Activated CD4-positive, alpha-beta memory T cell treated with anti-CD3 and anti-CD28 coated beads for 36 hours (primary cell): Measurements from ENCODE around the gene EARS2. TPM values are rescaled to one million over a fixed set of nuclear protein-coding genes. Genes with fewer than 3 reads are reported as not detected.
"Not testable (repeated sequence)": the region's sequence is repeated elsewhere in the genome, so short reads cannot be mapped to it uniquely, and the experiment has no call there.

ENCODE experiments used
- CTCF ChIA-PET: fragments of 350-600 bp; sonication (Branson Sonifier 250); formaldehyde crosslinking; loops from one replicate; lab custom pipeline; 2021; ENCODE audit warnings: antibody characterized with exemption, inconsistent platforms; lab: Charles Lee
- POLR2A ChIA-PET: fragments of 350-600 bp; sonication (Branson Sonifier 250); formaldehyde crosslinking; loops from one replicate; lab custom pipeline; 2021; ENCODE audit warnings: antibody characterized with exemption; lab: Charles Lee
- DNase-seq: peaks from one replicate; pipeline ENCODE4 v3.0.0-alpha.2; 2020
- H3K27ac Mint-ChIP-seq: one replicate; pipeline ENCODE4 v1.8.0; 2021; ENCODE audit warnings: mixed read lengths
- H3K27me3 Mint-ChIP-seq: one replicate; pipeline ENCODE4 v1.8.0; 2021; ENCODE audit warnings: mixed read lengths
- H3K36me3 Mint-ChIP-seq: one replicate; pipeline ENCODE4 v1.8.0; 2021; ENCODE audit warnings: mixed read lengths
- H3K4me1 Mint-ChIP-seq: one replicate; pipeline ENCODE4 v1.8.0; 2021; ENCODE audit warnings: low read depth, mixed read lengths
- H3K4me3 Mint-ChIP-seq: one replicate; pipeline ENCODE4 v1.8.0; 2021; ENCODE audit warnings: mild to moderate bottlenecking, mixed read lengths
- H3K9me3 Mint-ChIP-seq: one replicate; pipeline ENCODE4 v1.8.0; 2021; ENCODE audit warnings: mixed read lengths
- intact Hi-C: fragments of 100-400 bp; cut with micrococcal nuclease; formaldehyde crosslinking; loops from one replicate; pipeline ENCODE4 v1.15.1; 2023
- total RNA-seq, 2 experiments: library from RNA; stranded (reverse); gene quantifications; one replicate each; pipeline ENCODE4 v1.2.3, GENCODE V29; 2021

EARS2 gene
- total RNA-seq, 2 experiments from 2014 or later = 21.6 to 23.6 TPM

DNA sequence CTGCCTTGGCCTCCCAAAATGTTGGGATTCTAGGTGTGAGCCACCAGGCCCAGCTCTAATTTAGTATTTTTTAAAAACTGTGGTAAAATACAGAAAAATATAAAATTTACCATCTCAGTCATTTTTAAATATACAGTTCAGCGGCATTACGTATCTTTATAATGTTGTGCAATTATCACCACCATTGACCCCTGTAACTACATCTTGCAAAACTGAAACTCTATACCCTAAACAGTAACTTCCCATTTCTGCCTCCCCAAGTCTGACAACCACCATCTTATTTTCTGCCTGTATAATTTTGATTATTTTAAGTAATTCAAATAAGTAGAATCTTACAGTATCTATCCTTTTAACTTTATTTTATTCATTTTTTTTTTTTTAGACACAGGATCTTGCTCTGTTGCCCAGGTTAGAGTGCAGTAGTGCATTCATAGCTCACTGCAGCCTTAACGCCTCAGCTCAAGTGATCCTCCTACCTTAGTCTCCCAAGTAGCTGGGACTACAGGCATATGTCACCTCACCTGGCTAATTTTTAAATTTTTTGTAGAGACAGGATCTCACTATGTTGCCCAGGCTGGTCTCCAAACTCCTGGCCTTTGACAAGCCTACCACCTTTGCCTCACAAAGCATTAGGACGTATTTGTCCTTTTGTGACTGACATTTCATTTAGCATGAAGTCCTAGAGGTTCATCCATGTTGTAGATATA lies 36.0 kb downstream of the EARS2 start:
- peaks cover 43% of the 10 kb centered on the region for H3K36me3 Mint-ChIP-seq
- peaks cover 9% of the 10 kb centered on the region for H3K4me1 Mint-ChIP-seq
- no peaks in the 10 kb centered on the region for H3K9me3 Mint-ChIP-seq
- ChIA-PET POLR2A (no interaction called here), CTCF (interaction anchor here (0.8 kb wide), 1 partner anchor 16 kb away, joined by 3 read pairs; no protein-coding TSS in a partner anchor)
- no peak overlapping the region for H3K4me3 Mint-ChIP-seq
- no peak overlapping the region for H3K27ac Mint-ChIP-seq
- intact Hi-C loops = no loop called here
- no peaks in the 10 kb centered on the region for H3K27me3 Mint-ChIP-seq
- DNase-seq = no peak

DNA sequence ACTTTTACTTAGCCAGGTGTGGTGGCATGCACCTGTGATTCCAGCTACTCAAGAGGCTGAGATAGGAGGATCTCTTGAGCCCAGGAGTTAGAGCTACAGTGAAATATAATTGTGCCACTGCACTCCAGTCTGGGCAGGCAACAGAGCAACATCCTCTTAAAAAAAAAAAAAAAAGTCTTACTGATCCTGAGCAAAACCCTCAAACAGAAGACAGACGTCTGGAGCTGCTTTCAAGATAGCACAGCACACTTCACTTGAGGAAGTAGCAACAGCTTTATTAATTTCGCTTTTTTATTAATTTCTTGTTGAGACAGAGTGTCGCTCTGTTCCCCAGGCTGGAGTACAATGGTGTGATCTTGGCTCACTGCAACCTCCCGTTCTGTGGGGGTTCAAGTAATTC lies 36.6 kb downstream of the EARS2 start:
- Mint-ChIP-seq H3K4me3 (no peak overlapping the region), H3K9me3 (no peaks in the 10 kb centered on the region), H3K36me3 (peaks cover 44% of the 10 kb centered on the region), H3K4me1 (peaks cover 15% of the 10 kb centered on the region), H3K27me3 (no peaks in the 10 kb centered on the region), H3K27ac (no peak overlapping the region)
- POLR2A ChIA-PET = no interaction called here
- DNase-seq = no peak
- CTCF ChIA-PET = no interaction called here
- intact Hi-C loops = no loop called here

DNA sequence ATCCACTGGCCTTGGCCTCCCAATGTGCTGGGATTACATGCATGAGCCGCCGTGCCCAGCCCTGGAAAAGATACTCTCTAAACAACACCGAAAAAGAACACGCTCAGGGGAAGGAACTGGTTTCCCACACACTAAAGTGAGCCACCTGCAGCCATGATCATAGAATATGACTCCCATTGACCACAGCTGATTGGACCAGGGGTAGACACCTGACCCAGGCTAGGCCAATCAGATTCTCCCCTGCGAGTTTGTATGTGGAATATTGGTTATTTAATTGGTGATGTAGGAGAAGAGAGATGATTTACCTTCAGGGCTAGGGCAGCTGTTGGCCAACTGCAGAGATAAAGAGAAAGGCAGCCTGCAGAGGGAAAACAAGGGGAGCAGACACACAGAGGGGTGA lies 37.9 kb downstream of the EARS2 start:
- ChIA-PET POLR2A (no interaction called here), CTCF (no interaction called here)
- Mint-ChIP-seq H3K4me3 (no peak overlapping the region), H3K27me3 (no peaks in the 10 kb centered on the region), H3K36me3 (peaks cover 37% of the 10 kb centered on the region), H3K4me1 (peaks cover 26% of the 10 kb centered on the region), H3K27ac (no peak overlapping the region), H3K9me3 (no peaks in the 10 kb centered on the region)
- DNase-seq = no peak
- intact Hi-C loops = no loop called here

DNA sequence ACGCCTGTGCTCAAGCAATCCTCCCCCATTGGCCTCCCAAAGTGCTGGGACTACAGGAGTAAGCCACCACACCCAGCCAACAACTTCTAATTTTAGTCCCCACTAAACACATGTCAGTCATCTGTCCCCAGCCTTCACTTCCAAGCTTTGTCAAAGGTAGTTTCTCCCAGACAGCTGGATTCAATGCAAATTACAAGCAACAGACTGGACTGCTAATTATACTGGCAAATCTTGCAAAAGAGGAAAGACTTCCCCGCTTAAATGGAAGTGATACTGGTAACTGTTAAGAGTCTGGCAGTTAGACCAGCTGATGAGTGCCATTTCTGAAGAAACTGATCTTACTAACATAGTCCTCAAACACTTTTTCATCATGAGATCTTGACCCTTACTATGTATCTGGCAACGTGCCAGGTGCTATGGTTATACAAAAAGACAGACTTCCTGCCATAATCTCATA lies 38.7 kb downstream of the EARS2 start:
- no peak overlapping the region for H3K27ac Mint-ChIP-seq
- POLR2A ChIA-PET = no interaction called here

DNA sequence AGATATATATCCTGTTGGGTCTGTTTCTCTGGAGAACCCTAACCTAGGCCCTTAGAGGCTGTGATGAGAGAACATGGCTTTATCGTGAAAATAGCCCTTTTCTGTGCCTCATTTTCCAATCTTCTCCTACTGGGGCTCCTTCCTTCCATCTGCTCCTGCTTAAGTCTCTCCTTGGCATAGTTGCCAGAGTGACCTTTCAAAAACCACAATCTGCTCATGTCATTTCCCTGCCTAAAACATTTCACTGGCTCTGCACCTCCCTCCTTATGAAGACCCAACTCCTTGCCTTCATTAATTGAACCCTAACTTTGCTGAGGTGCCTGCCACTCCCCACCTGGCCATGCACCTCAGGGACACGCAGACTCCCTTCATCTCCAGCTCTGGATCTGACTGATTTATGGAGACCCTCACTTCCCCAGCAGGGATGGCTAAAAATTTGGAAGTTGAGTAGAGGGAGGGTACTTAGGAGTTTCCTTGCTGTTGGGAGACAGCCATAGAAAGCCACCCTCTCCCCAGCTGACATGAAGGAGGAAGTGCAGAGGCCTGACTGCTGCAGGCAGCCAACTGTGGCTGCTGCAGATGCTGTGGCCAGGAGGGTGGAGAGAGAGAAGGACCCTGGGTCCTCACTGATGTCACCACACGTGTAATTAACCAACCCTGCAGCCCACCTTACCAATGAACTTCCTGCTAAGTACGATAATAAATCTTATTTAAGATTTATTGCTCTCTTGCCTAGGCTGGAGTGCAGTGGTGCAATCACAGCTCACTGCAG lies 40.6 kb downstream of the EARS2 start:
- CTCF ChIA-PET = no interaction called here
- no peaks in the 10 kb centered on the region for H3K27me3 Mint-ChIP-seq
- no peaks in the 10 kb centered on the region for H3K9me3 Mint-ChIP-seq
- intact Hi-C loops = no loop called here
- H3K4me3 Mint-ChIP-seq = no peak overlapping the region
- H3K36me3 Mint-ChIP-seq = peaks cover 14% of the 10 kb centered on the region
- no peak overlapping the region for H3K27ac Mint-ChIP-seq
- DNase-seq = no peak
- POLR2A ChIA-PET = no interaction called here
- H3K4me1 Mint-ChIP-seq = peaks cover 32% of the 10 kb centered on the region

More for the DNA sequence above, 38.7 kb downstream of the EARS2 start:
- Mint-ChIP-seq H3K4me3 (no peak overlapping the region), H3K4me1 (peaks cover 32% of the 10 kb centered on the region), H3K36me3 (peaks cover 30% of the 10 kb centered on the region), H3K9me3 (no peaks in the 10 kb centered on the region), H3K27me3 (no peaks in the 10 kb centered on the region)
- CTCF ChIA-PET = interaction anchor here (0.7 kb wide), 1 partner anchor 10 kb away, joined by 3 read pairs; no protein-coding TSS in a partner anchor
- intact Hi-C loops = no loop called here
- no peak for DNase-seq

DNA sequence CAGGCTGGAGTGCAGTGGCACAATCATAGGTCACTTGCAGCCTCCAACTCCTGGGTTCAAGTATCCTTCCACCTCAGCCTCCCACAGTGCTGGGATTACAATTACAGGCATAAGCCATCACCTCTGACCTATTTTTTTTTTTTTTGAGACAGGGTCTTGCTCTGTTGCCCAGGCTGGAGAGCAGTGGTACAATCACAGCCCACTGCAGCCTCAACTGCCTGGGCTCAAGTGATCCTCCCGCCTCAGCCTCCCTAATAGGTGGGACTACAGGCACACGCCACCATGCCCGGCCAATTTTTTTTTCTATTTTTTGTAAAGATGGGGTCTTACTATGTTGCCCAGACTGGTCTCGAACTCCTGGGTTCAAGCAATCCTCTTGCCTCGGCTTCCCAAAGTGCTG lies 41.3 kb downstream of the EARS2 start:
- Mint-ChIP-seq H3K36me3 (peaks cover 11% of the 10 kb centered on the region), H3K27me3 (no peaks in the 10 kb centered on the region), H3K4me3 (no peak overlapping the region), H3K9me3 (no peaks in the 10 kb centered on the region), H3K4me1 (peaks cover 35% of the 10 kb centered on the region), H3K27ac (no peak overlapping the region)
- ChIA-PET CTCF (no interaction called here), POLR2A (no interaction called here)
- intact Hi-C loops = no loop called here
- DNase-seq = no peak

DNA sequence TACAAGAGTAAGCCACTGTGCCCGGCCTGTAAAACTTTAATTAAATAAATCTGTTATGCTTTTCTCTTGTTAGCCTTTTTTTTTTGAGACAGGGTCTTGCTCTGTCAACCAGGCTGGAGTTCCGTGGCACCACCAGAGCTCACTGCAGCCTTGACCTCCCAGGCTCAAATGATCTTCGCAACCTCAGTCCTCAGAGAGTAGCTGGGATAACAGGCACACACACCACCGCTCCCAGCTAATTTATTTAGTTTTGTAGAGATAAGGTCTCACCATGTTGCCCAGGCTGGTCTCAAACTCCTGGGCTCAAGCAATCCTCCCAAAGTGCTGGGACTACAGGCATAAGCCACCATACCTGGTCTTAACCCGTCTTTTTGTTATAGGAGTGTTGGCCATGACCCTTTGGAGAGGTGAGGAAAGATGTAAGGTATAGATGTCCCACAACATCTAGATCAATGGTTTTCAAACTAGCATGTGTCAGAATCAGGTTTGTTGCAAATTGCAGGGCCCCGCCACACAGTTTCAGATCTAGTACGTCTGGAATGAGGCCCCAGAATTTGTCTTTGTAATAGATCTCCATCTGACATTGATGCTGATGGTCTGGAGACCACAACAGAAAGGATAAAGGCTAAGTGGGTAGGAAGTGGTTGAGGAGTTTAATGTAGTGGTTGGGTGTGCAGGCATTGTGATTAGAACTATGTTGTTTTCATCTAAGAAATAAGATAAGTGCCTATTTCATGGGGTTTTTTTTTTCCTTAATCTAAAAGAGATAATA lies 42.6 kb downstream of the EARS2 start:
- DNase-seq = peak; percentile 50
- Mint-ChIP-seq H3K27me3 (no peaks in the 10 kb centered on the region), H3K4me1 (peaks cover 40% of the 10 kb centered on the region), H3K4me3 (no peak overlapping the region), H3K9me3 (no peaks in the 10 kb centered on the region), H3K36me3 (peaks cover 7% of the 10 kb centered on the region), H3K27ac (peak overlapping the region; percentile 31)
- CTCF ChIA-PET = interaction anchor here (0.6 to 1.3 kb wide), 3 partner anchors 10 to 213 kb away, joined by 3 read pairs; no protein-coding TSS in a partner anchor
- intact Hi-C loops = no loop called here
- POLR2A ChIA-PET = interaction anchor here (0.8 kb wide), 1 partner anchor 10 kb away, joined by 4 read pairs; no protein-coding TSS in a partner anchor

DNA sequence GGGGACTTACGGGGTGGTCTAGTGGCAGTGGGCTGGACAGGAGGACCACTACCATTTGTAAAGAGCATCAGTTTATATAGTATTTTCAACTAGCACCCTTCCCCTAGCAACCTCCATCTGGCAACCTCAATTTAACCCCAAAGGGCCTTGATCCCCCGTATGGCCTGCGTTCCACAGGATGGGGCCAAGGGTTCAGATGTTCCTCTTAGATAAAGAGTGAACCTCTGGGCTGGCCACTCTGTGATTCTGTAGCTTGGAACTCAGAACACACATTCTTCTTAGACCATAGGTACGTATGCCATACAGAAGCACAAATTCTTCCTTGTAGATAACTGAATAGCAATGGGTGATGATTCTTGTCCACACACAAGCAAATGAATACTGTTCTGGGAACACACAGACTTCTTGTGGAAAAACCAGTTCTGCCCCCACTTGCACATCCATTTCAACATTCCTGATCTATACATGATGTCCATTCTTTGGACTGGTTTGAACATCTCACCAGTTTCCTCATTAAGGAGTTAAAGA lies 44.9 kb downstream of the EARS2 start:
- intact Hi-C loops = no loop called here
- DNase-seq = no peak
- H3K4me3 Mint-ChIP-seq = no peak overlapping the region
- CTCF ChIA-PET = no interaction called here
- H3K4me1 Mint-ChIP-seq = peaks cover 52% of the 10 kb centered on the region
- no peaks in the 10 kb centered on the region for H3K27me3 Mint-ChIP-seq
- no peak overlapping the region for H3K27ac Mint-ChIP-seq
- H3K36me3 Mint-ChIP-seq = peaks cover 14% of the 10 kb centered on the region
- POLR2A ChIA-PET = no interaction called here
- no peaks in the 10 kb centered on the region for H3K9me3 Mint-ChIP-seq

DNA sequence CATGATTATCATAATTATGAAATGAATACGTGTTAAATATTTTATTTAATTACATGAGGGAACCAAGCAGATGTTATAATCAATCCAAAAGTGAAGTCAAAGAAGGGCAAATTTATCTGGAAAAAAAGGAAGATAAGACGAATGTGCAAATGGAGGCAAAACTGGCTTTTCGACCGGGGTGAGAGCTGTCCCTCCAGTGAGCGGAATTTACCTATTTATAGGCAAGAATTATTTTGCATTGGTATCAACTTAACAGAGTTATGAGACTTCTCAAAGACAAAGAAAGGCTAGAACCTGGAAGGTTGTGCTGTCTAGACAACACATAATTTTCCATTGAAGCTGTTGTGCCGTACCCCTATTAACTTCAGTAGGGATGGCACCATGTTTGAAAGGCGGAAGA lies 45.4 kb downstream of the EARS2 start:
- CTCF ChIA-PET = interaction anchor here (1.0 kb wide), 1 partner anchor 292 kb away, joined by 4 read pairs; no protein-coding TSS in a partner anchor
- intact Hi-C loops = no loop called here

DNA sequence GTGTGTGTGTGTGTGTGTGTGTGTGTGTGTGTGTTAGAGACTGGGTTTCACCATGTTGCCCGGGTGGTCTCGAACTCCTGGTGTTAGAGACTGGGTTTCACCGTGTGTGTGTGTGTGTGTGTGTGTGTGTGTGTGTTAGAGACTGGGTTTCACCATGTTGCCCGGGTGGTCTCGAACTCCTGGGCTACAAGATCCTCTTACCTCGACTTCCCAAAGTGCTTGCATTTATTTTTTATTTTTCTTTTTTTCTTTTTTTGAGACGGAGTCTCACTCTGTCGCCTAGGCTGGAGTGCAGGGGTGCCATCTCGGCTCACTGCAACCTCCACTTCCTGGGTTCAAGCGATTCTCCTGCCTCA lies 46.3 kb downstream of the EARS2 start:
- H3K27me3 Mint-ChIP-seq, H3K9me3 Mint-ChIP-seq, POLR2A ChIA-PET, DNase-seq: not testable (repeated sequence)
- CTCF ChIA-PET = interaction anchor here (1.0 kb wide), 1 partner anchor 292 kb away, joined by 4 read pairs; no protein-coding TSS in a partner anchor
- intact Hi-C loops = loop anchor here (1.0 kb wide), 1 partner anchor 46 kb away; the partner anchor contains the start of genes EARS2 and UBFD1
- peak overlapping the region; percentile 75 for H3K4me3 Mint-ChIP-seq
- H3K27ac Mint-ChIP-seq = peak overlapping the region; percentile 69
- H3K4me1 Mint-ChIP-seq = peaks cover 57% of the 10 kb centered on the region
- H3K36me3 Mint-ChIP-seq = peaks cover 16% of the 10 kb centered on the region

More for the DNA sequence above, 45.4 kb downstream of the EARS2 start:
- Mint-ChIP-seq H3K4me3 (peak overlapping the region; percentile 51), H3K27ac (no peak overlapping the region), H3K9me3 (no peaks in the 10 kb centered on the region), H3K4me1 (peaks cover 56% of the 10 kb centered on the region), H3K36me3 (peaks cover 16% of the 10 kb centered on the region), H3K27me3 (no peaks in the 10 kb centered on the region)
- POLR2A ChIA-PET = no interaction called here
- no peak for DNase-seq

DNA sequence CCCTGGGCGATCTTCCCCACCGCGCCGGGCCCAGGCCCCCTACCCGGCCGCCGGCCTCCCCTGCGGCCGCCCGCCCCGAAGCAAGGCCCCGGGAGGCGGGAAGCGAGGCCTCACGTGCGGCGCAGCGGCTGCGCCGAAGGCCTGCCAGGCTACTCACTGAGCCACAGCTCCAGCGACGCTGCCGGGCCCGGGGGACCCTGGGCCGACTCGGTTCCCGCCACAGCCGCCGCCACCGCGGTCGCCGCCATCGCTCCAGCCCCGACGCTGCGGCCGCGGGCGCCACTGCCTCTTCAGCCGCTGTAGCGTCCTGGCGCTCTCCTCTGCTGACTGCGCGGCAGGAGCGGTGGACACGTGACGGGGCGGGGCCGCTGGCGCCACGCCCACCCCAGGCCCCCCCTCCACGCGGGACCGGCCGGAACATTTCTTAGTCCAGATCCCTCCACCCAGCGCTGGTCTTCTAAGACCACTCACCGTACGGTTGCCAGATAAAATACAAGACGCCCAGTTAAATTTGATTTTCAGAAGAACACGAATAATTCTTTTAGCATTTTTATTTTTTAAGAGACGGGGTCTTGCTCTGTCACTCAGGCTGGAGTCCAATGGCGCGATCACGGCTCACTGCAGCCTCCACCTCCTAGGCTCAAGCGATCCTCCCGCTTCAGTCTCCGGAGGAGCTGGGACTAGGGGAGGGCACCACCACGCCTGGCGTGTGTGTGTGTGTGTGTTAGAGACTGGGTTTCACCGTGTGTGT lies 46.8 kb downstream of the EARS2 start, which contains the start of gene GGA2:
TSS of gene GGA2 (minus strand) at position 331 of the 751 bp plus-strand sequence. CDS start at position 248, 83 bp downstream.
- ChIA-PET POLR2A (interaction anchor here (1.1 kb wide), 1 partner anchor 36 kb away, joined by 5 read pairs; no protein-coding TSS in a partner anchor), CTCF (interaction anchor here (0.7 to 1.0 kb wide), 3 partner anchors 75 to 293 kb away, joined by 3 to 4 read pairs (median 4); no protein-coding TSS in a partner anchor)
- H3K4me1 Mint-ChIP-seq = peaks cover 58% of the 10 kb centered on the region
- intact Hi-C loops = loop anchor here (1.0 kb wide), 1 partner anchor 47 kb away; the partner anchor contains the start of genes EARS2 and UBFD1
- peak; percentile 84 for DNase-seq
- peak within 1 kb of the TSS; percentile 83 for H3K27ac Mint-ChIP-seq
- H3K27me3 Mint-ChIP-seq = no peaks in the 10 kb centered on the region
- H3K36me3 Mint-ChIP-seq = peaks cover 14% of the 10 kb centered on the region
- H3K9me3 Mint-ChIP-seq = no peaks in the 10 kb centered on the region
- H3K4me3 Mint-ChIP-seq = peak within 1 kb of the TSS; percentile 84
